OCI-LY1 (cell line): ENCODE data around the gene STUM.

Experiments used
- H2AFZ ChIP-seq: fragments of 200-600 bp; sonication (generic), shearing (Covaris generic); 2 replicates; pipeline ENCODE4 v1.6.0; 2014; ENCODE audit warnings: antibody characterized with exemption, mild to moderate bottlenecking, low read length
- H3F3A ChIP-seq: fragments of 200-600 bp; sonication (generic), shearing (Covaris generic); 2 replicates; pipeline ENCODE4 v1.6.0; 2014; ENCODE audit warnings: mild to moderate bottlenecking, antibody characterized with exemption, low read length, moderate library complexity; ENCODE audit not compliant: insufficient read depth
- H3K27ac ChIP-seq: fragments of 200-600 bp; sonication (generic); 2 replicates; pipeline ENCODE4 v1.5.1; 2014; ENCODE audit warnings: low read length, mixed run types, mild to moderate bottlenecking, low read depth; ENCODE audit not compliant: poor library complexity, severe bottlenecking
- H3K27me3 ChIP-seq: fragments of 200-600 bp; sonication (generic); 2 replicates; pipeline ENCODE4 v1.6.0; 2014; ENCODE audit warnings: antibody characterized with exemption, mild to moderate bottlenecking, low read length, moderate library complexity; ENCODE audit not compliant: insufficient read depth
- H3K36me3 ChIP-seq: fragments of 200-600 bp; sonication (generic); 2 replicates; pipeline ENCODE4 v1.6.1; 2014; ENCODE audit warnings: mild to moderate bottlenecking, antibody characterized with exemption, low read length, moderate library complexity, mixed read lengths; ENCODE audit not compliant: insufficient read depth
- H3K4me1 ChIP-seq: fragments of 200-600 bp; sonication (generic); 2 replicates; pipeline ENCODE4 v1.5.1; 2014; ENCODE audit warnings: mild to moderate bottlenecking, low read length, moderate library complexity; ENCODE audit not compliant: insufficient read depth, severe bottlenecking
- H3K4me2 ChIP-seq: fragments of 200-600 bp; sonication (generic), shearing (Covaris generic); 2 replicates; pipeline ENCODE4 v1.6.1; 2014; ENCODE audit warnings: low read length
- H3K4me3 ChIP-seq: fragments of 200-600 bp; sonication (generic); 2 replicates; pipeline ENCODE4 v1.5.1; 2014; ENCODE audit warnings: low read length, low read depth, mild to moderate bottlenecking, mixed read lengths; ENCODE audit not compliant: poor library complexity, severe bottlenecking
- H3K79me2 ChIP-seq: fragments of 200-600 bp; shearing (Covaris generic); 2 replicates; pipeline ENCODE4 v1.6.1; 2016; ENCODE audit warnings: mixed run types, low read length, mixed read lengths; ENCODE audit not compliant: insufficient read depth
- H3K9ac ChIP-seq: fragments of 200-600 bp; sonication (generic), shearing (Covaris generic); 2 replicates; pipeline ENCODE4 v1.6.1; 2014; ENCODE audit warnings: mild to moderate bottlenecking, low read length, mixed read lengths
- H3K9me2 ChIP-seq: fragments of 200-600 bp; sonication (generic), shearing (Covaris generic); 2 replicates; pipeline ENCODE4 v1.6.1; 2014; ENCODE audit warnings: low read depth, mild to moderate bottlenecking, low read length, mixed read lengths
- H3K9me3 ChIP-seq: fragments of 200-600 bp; shearing (Covaris generic); 2 replicates; pipeline ENCODE4 v1.6.1; 2014; ENCODE audit warnings: low read length, mixed read lengths
- H4K20me1 ChIP-seq: fragments of 200-600 bp; sonication (generic), shearing (Covaris generic); 2 replicates; pipeline ENCODE4 v1.6.0; 2016; ENCODE audit warnings: mild to moderate bottlenecking, low read length; ENCODE audit not compliant: insufficient read depth
- CTCF ChIP-seq: fragments of 200-600 bp; sonication (generic), shearing (Covaris generic); IDR thresholded peaks from 2 replicates; pipeline ENCODE4 v1.5.1; 2017; ENCODE audit warnings: mild to moderate bottlenecking, antibody characterized with exemption, low read length, moderate library complexity, mixed read lengths
- EZH2 ChIP-seq: fragments of 200-600 bp; sonication (generic), shearing (Covaris generic); IDR thresholded peaks from 2 replicates; pipeline ENCODE4 v1.8.0; 2017; ENCODE audit warnings: borderline replicate concordance, mixed run types, mild to moderate bottlenecking, antibody characterized with exemption, low read length, moderate library complexity, mixed read lengths

STUM gene

DNA sequence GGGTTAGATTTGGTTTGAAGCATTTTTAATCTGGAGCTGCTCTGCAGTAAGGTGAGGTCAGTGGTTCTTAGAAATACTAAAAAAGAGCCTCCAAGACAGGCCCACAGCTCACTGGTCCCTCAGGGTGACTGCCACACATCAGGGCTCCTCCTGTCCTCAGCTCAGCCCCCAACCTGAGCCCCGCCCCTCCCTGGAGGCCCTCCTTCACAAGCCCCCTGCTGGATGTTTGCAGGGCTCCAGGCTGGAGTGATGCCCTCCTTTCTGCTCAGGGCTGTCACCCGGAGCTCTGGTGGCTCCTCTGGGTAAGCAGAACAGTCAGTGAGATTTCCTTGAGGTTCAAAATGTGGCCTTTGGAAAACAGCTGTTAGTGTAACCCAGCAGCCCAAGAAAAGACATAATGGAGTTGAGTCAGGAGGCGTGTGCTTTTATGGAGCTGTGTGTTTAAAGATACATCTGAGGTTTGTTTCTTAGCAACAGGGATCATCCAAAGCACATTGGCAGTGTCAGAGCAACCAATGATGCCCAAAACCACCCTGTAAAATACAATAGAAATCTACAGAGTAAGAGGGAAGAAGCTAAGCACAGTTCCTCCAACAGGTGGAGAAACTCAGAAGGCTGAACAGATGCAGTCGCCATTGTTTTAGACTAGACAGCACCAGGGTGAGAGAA is 21.4 kb downstream of the STUM start:
- Histone ChIP-seq H3K9ac (no peak overlapping the region), H3K9me3 (no peaks in the 10 kb centered on the region), H2AFZ (no peak overlapping the region), H3F3A (no peaks in the 10 kb centered on the region), H3K36me3 (no peaks in the 10 kb centered on the region), H3K4me1 (no peaks in the 10 kb centered on the region), H3K4me2 (no peak overlapping the region), H3K27me3 (peaks cover 24% of the 10 kb centered on the region), H3K9me2 (no peaks in the 10 kb centered on the region), H4K20me1 (no peaks in the 10 kb centered on the region), H3K4me3 (no peak overlapping the region), H3K27ac (no peak overlapping the region), H3K79me2 (no peaks in the 10 kb centered on the region)
- no peak for TF ChIP-seq EZH2
- peak; percentile 52 for TF ChIP-seq CTCF

DNA sequence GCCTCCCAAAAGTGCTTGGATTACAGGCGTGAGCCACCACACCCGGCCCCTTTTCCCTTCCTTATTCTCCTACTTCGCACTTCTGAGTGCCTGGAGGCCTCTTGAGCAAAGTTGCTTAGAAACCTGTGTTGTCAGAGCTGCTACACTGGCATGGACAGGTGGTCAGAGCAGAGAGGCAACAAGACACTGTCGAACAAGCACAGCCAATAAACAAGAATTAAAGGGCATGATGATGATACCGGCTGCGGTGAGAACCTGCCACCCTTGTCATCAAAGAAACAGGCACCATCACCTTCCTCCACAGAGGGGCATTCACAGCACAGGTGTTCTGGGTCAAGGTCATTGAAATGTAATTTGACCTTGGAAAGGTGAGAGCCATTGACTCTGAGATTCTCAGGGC is 23.3 kb downstream of the STUM start:
- Histone ChIP-seq H3K4me1 (peaks cover 10% of the 10 kb centered on the region), H4K20me1 (no peaks in the 10 kb centered on the region), H3K4me3 (no peak overlapping the region)

GRCh38 chr1:226572325-226572726 is 23.8 kb downstream of the STUM start:
- Histone ChIP-seq H3K4me2 (no peak overlapping the region), H3K9me3 (no peaks in the 10 kb centered on the region), H3K79me2 (no peaks in the 10 kb centered on the region), H3K36me3 (no peaks in the 10 kb centered on the region), H3K9ac (no peak overlapping the region), H2AFZ (no peak overlapping the region), H3K4me1 (peaks cover 10% of the 10 kb centered on the region), H3K4me3 (no peak overlapping the region), H3F3A (no peaks in the 10 kb centered on the region), H3K27ac (no peak overlapping the region), H3K27me3 (peaks cover 7% of the 10 kb centered on the region; the same call in 1 of the 2 replicates), H4K20me1 (no peaks in the 10 kb centered on the region), H3K9me2 (no peaks in the 10 kb centered on the region)
- TF ChIP-seq CTCF (no peak), EZH2 (no peak)

More for the DNA sequence above, 23.3 kb downstream of the STUM start:
- Histone ChIP-seq H3K27me3 (peaks cover 11% of the 10 kb centered on the region), H2AFZ (no peak overlapping the region), H3K9ac (no peak overlapping the region), H3F3A (no peaks in the 10 kb centered on the region), H3K27ac (no peak overlapping the region), H3K4me2 (no peak overlapping the region), H3K79me2 (no peaks in the 10 kb centered on the region), H3K9me3 (no peaks in the 10 kb centered on the region), H3K36me3 (no peaks in the 10 kb centered on the region), H3K9me2 (no peaks in the 10 kb centered on the region)
- no peak for TF ChIP-seq CTCF
- TF ChIP-seq EZH2, result no peak
